HepG2 (cell line): ENCODE results near the gene ONECUT3. TPM values are rescaled to one million over a fixed set of nuclear protein-coding genes. Genes with fewer than 3 reads are reported as not detected.

Source experiments
- ATAC-seq: fragments of 200-7000 bp; cut with Tn5 transposase; 3 replicates; pipeline ENCODE4 v1.9.1; 2020; ENCODE audit warnings: mild to moderate bottlenecking, moderate library complexity
- BruUV-seq: library from RNA; stranded (reverse); fragments of 400-500 nt; replicated peaks from 2 replicates; lab custom pipeline; 2021; lab: Mats Ljungman, UMichigan
- CTCF ChIA-PET: fragments of 300-600 bp; formaldehyde crosslinking; extraction: SDS; loops from one replicate; lab custom pipeline; 2021; ENCODE audit warnings: low total read pairs, inconsistent platforms, low intra/inter-chr PET ratio; lab: Yijun Ruan, JAX
- POLR2A ChIA-PET: fragments of 350-600 bp; sonication (Branson Sonifier 250); formaldehyde crosslinking; loops from one replicate; lab custom pipeline; 2020; ENCODE audit warnings: antibody characterized with exemption, inconsistent platforms; lab: Yijun Ruan, JAX
- DNase-seq: peaks from one replicate; pipeline ENCODE4 v3.0.0-alpha.2; 2015; ENCODE audit warnings: low spot score
- FAIRE-seq: peaks from 3 replicates; lab custom pipeline; 2011; peaks lifted over from hg19 to GRCh38; lab: Jason Lieb, UNC
- H2AFZ ChIP-seq: one replicate; pipeline ENCODE4 v1.6.1; 2011; ENCODE audit warnings: low read length, inconsistent platforms
- H3K27ac ChIP-seq: fragments of 300-600 bp; 3 replicates; pipeline ENCODE4 v1.8.0; 2011; ENCODE audit warnings: mixed run types, mild to moderate bottlenecking, mixed read lengths, low read length, inconsistent platforms; ENCODE audit not compliant: insufficient read depth; ENCODE audit errors: extremely low read length
- H3K27me3 ChIP-seq, 2 experiments: fragments of 200-600 bp in 1 of 2; 2 replicates in 1 of 2; 3 replicates in 1 of 2; pipeline versions ENCODE4 v1.6.0 to v1.8.0; 2011; ENCODE audit warnings: low read length in 2 of 2, mild to moderate bottlenecking in 2 of 2, moderate library complexity in 2 of 2, inconsistent platforms in 1 of 2; ENCODE audit not compliant: insufficient read depth in 2 of 2, control insufficient read depth in 1 of 2
- H3K36me3 ChIP-seq, 2 experiments: fragments of 200-600 bp in 1 of 2; replicated peaks in 1 of 2; 2 replicates in 1 of 2; 3 replicates in 1 of 2; pipeline versions ENCODE4 v1.5.1 to v1.8.0; 2011; ENCODE audit warnings: low read length in 2 of 2, inconsistent platforms in 1 of 2; ENCODE audit not compliant: insufficient read depth in 2 of 2, control insufficient read depth in 1 of 2
- H3K4me1 ChIP-seq: 2 replicates; pipeline ENCODE4 v1.5.1; 2012; ENCODE audit warnings: low read length, inconsistent platforms; ENCODE audit not compliant: insufficient read depth
- H3K4me2 ChIP-seq: 2 replicates; pipeline ENCODE4 v1.6.0; 2011; ENCODE audit warnings: low read depth, low read length, inconsistent platforms
- H3K4me3 ChIP-seq, 3 experiments: fragments of 200-600 bp in 1 of 3; sonication (generic), shearing (Covaris generic) in 1 of 3; replicated peaks in 1 of 3; 2 replicates each; pipeline ENCODE4 v1.5.1; 2011 to 2016; ENCODE audit warnings: low read length in 3 of 3, inconsistent platforms in 2 of 3, low read depth in 2 of 3, mild to moderate bottlenecking in 2 of 3, control low read depth in 1 of 3, mixed read lengths in 1 of 3; ENCODE audit not compliant: insufficient read depth in 1 of 3
- H3K79me2 ChIP-seq: one replicate; pipeline ENCODE4 v1.6.1; 2011; ENCODE audit warnings: low read length, inconsistent platforms; ENCODE audit not compliant: insufficient read depth
- H3K9ac ChIP-seq: 2 replicates; pipeline ENCODE4 v1.6.0; 2011; ENCODE audit warnings: mild to moderate bottlenecking, low read depth, low read length, inconsistent platforms; ENCODE audit not compliant: insufficient read depth
- H3K9me3 ChIP-seq: 2 replicates; pipeline ENCODE4 v1.5.1; 2012; ENCODE audit warnings: mild to moderate bottlenecking, low read length
- H4K20me1 ChIP-seq: 2 replicates; pipeline ENCODE4 v1.6.0; 2011; ENCODE audit warnings: inconsistent platforms, mild to moderate bottlenecking, low read length, moderate library complexity; ENCODE audit not compliant: insufficient read depth
- IRX3 ChIP-seq: sonication (generic); formaldehyde crosslinking; IDR thresholded peaks from 2 replicates; pipeline ENCODE4 v1.8.1; 2023; ENCODE audit warnings: mild to moderate bottlenecking, low read depth, missing genetic modification reagents, borderline replicate concordance
- KLF13 ChIP-seq: sonication (generic); formaldehyde crosslinking; IDR thresholded peaks from 2 replicates; pipeline ENCODE4 v1.4.0; 2020; ENCODE audit warnings: mild to moderate bottlenecking, missing genetic modification reagents
- RAD21 ChIP-seq: fragments of 450-650 bp; formaldehyde crosslinking; IDR thresholded peaks from 2 replicates; pipeline ENCODE4 v1.5.0; 2020; ENCODE audit warnings: mild to moderate bottlenecking
- SATB2 ChIP-seq: sonication (generic); formaldehyde crosslinking; IDR thresholded peaks from 2 replicates; pipeline ENCODE4 v1.5.0; 2020; ENCODE audit warnings: missing genetic modification reagents
- ZNF768 ChIP-seq: sonication (generic); formaldehyde crosslinking; IDR thresholded peaks from 2 replicates; pipeline ENCODE4 v1.4.0; 2020; ENCODE audit warnings: missing genetic modification reagents
- ZNF879 ChIP-seq: sonication (generic); formaldehyde crosslinking; IDR thresholded peaks from 2 replicates; pipeline ENCODE4 v1.8.1; 2023; ENCODE audit warnings: missing genetic modification reagents
- WGBS: methylation state at CpG from one replicate; pipeline ENCODE4 v1.1.6; 2017; ENCODE audit warnings: low lambda C conversion rate; 5-methylcytosine and 5-hydroxymethylcytosine counted together
- in situ Hi-C: cut with HindIII; loops from 2 replicates; pipeline ENCODE4 v1.10.0; 2017; ENCODE audit warnings: low pct_unique_long_range_greater_than_20kb; ENCODE audit not compliant: extremely low pct_ligation_motif_present
- intact Hi-C: fragments of 100-400 bp; cut with micrococcal nuclease; formaldehyde crosslinking; loops from one replicate; pipeline ENCODE4 v1.10.0; 2022; ENCODE audit not compliant: unreplicated experiment
- polyA plus RNA-seq, 8 experiments: library from polyadenylated mRNA; depleted of rRNA in 3 of 8; stranded (reverse) in 7 of 8; unstranded in 1 of 8; fragments of >200 nt; fragmentation: Illumina TruSeq in 4 of 8; extraction: Trizol in 4 of 8; gene quantifications; 2 replicates each; pipeline versions ENCODE4 v1.2.1 to v1.2.3, GENCODE V29; 2011 to 2016; ENCODE audit warnings: low read depth in 4 of 8, missing spikeins in 1 of 8, mixed read lengths in 1 of 8; ENCODE audit not compliant: insufficient read depth in 1 of 8
- total RNA-seq, 5 experiments: library from RNA; depleted of rRNA; stranded (reverse); fragments of >200 nt; fragmentation: Illumina TruSeq; extraction: Trizol; gene quantifications; 2 replicates each; pipeline ENCODE4 v1.2.3, GENCODE V29; 2016; ENCODE audit warnings: low read depth in 1 of 5
- TF ChIP-seq, protein P1 (sequence below): IDR thresholded peaks from 2 replicates; pipeline ENCODE4 v1.6.1; 2016; ENCODE audit warnings: low read depth, missing genetic modification reagents, missing compliant biosample characterization
- TF ChIP-seq, protein P2 (sequence below): sonication (generic); formaldehyde crosslinking; IDR thresholded peaks from 2 replicates; pipeline ENCODE4 v1.9.0; 2021; ENCODE audit warnings: missing genetic modification reagents, mild to moderate bottlenecking, borderline replicate concordance

The ONECUT3 gene
- total and polyA plus RNA-seq, 2 of the 13 experiments (the other 11 are each of a cell fraction or from before 2014, with no cell fraction given), result under 0.01 TPM; not detected in 1

DNA sequence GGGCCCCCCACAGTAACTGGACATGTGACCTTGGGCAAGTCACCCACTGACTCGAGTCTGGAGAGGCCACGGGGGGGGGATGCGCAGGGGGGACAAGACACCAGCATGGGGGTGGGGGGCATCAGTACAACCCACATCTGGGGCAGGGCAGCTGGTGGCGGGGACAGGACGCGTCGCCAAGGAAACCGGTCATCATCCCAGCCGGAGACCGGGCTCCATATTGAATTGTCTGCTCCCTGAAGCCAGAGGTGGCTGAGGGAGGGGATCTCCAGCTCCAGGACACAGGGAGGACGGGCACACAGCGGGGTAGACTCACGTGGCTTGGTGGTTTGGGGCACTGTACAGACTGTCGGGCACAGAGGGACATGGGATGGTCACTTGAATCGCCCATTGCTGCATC is 11.4 kb downstream of the ONECUT3 start:
- H3K4me2 ChIP-seq, result no peak overlapping the region
- no peak overlapping the region for H3K27ac ChIP-seq
- H3K27me3 ChIP-seq, result peaks cover 18 to 79% of the 10 kb centered on the region in 2 experiments
- H4K20me1 ChIP-seq, result peaks cover 5% of the 10 kb centered on the region
- 8% methylated on average over 2 of the region's 15 CpGs for WGBS
- DNase-seq (no peak), FAIRE-seq (no peak), ATAC-seq (no peak)
- no peak overlapping the region for H2AFZ ChIP-seq
- intact Hi-C loops, result loop anchor here (10.0 kb wide), 1 partner anchor 220 kb away; no protein-coding TSS in a partner anchor
- in situ Hi-C loops, result loop anchor here (5.0 kb wide), 1 partner anchor 92 kb away; no protein-coding TSS in a partner anchor
- no TSS peak for BruUV-seq
- no peaks in the 10 kb centered on the region for H3K9me3 ChIP-seq
- POLR2A ChIA-PET, result no interaction called here
- CTCF ChIA-PET, result no interaction called here
- H3K36me3 ChIP-seq, result no peaks in the 10 kb centered on the region
- H3K4me1 ChIP-seq, result no peaks in the 10 kb centered on the region
- no peak overlapping the region for H3K9ac ChIP-seq
- no peak for TF ChIP-seq RAD21 (CRISPR knock-in tag)
- no peak for TF ChIP-seq KLF13 (CRISPR knock-in tag)
- TF ChIP-seq ZNF879 (CRISPR knock-in tag), result no peak
- TF ChIP-seq SATB2 (CRISPR knock-in tag), result no peak
- no peak for TF ChIP-seq IRX3 (CRISPR knock-in tag)
- TF ChIP-seq, protein P1, sequence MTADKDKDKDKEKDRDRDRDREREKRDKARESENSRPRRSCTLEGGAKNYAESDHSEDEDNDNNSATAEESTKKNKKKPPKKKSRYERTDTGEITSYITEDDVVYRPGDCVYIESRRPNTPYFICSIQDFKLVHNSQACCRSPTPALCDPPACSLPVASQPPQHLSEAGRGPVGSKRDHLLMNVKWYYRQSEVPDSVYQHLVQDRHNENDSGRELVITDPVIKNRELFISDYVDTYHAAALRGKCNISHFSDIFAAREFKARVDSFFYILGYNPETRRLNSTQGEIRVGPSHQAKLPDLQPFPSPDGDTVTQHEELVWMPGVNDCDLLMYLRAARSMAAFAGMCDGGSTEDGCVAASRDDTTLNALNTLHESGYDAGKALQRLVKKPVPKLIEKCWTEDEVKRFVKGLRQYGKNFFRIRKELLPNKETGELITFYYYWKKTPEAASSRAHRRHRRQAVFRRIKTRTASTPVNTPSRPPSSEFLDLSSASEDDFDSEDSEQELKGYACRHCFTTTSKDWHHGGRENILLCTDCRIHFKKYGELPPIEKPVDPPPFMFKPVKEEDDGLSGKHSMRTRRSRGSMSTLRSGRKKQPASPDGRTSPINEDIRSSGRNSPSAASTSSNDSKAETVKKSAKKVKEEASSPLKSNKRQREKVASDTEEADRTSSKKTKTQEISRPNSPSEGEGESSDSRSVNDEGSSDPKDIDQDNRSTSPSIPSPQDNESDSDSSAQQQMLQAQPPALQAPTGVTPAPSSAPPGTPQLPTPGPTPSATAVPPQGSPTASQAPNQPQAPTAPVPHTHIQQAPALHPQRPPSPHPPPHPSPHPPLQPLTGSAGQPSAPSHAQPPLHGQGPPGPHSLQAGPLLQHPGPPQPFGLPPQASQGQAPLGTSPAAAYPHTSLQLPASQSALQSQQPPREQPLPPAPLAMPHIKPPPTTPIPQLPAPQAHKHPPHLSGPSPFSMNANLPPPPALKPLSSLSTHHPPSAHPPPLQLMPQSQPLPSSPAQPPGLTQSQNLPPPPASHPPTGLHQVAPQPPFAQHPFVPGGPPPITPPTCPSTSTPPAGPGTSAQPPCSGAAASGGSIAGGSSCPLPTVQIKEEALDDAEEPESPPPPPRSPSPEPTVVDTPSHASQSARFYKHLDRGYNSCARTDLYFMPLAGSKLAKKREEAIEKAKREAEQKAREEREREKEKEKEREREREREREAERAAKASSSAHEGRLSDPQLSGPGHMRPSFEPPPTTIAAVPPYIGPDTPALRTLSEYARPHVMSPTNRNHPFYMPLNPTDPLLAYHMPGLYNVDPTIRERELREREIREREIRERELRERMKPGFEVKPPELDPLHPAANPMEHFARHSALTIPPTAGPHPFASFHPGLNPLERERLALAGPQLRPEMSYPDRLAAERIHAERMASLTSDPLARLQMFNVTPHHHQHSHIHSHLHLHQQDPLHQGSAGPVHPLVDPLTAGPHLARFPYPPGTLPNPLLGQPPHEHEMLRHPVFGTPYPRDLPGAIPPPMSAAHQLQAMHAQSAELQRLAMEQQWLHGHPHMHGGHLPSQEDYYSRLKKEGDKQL (CRISPR knock-in tag), result no peak
- TF ChIP-seq ZNF768 (CRISPR knock-in tag), result no peak
- TF ChIP-seq, protein P2, sequence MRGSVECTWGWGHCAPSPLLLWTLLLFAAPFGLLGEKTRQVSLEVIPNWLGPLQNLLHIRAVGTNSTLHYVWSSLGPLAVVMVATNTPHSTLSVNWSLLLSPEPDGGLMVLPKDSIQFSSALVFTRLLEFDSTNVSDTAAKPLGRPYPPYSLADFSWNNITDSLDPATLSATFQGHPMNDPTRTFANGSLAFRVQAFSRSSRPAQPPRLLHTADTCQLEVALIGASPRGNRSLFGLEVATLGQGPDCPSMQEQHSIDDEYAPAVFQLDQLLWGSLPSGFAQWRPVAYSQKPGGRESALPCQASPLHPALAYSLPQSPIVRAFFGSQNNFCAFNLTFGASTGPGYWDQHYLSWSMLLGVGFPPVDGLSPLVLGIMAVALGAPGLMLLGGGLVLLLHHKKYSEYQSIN (CRISPR knock-in tag), result no peak
- no peak overlapping the region for H3K4me3 ChIP-seq
- H3K79me2 ChIP-seq, result no peaks in the 10 kb centered on the region
